Measurements from ENCODE around the gene ELOVL1.
"Not testable (repeated sequence)": the region's sequence is repeated elsewhere in the genome, so short reads cannot be mapped to it uniquely, and the experiment has no call there.

The ELOVL1 gene

DNA sequence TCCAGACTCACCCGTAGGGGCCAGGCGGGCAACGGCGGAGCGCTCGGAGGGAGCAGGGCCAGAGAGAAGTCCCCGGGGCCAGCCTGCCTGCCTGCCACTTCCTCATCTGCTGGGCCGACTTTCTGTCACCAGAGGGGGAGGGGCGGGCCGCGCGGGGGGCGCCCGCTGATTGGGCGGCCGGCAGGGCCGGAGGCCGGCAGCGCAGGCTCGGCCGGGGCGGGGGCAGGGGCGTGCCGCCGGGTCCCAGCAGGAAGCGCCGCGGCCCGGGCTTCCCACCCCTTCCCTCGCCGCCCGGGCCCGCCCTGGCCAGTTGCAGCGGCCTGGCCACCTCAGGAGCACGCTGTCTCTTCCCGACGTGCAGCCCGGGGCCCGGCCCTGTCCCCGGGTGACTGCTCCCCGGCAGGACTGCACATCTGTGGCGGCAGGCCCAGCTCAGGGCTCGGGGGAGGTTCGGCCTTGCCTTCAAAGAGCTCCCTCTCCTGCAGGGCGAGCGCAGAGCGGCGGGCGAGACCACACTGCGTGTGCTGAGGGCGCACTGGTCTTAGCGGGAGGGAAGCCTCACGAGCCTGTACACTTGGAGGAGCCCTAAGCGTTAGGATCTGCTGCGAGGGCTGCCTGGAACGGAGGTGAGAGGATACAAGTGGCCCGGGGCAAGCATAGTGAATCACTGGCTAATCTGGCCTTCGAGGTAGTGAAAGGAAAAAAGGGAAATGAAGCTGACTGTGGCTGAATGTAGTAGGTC, at the start of gene ELOVL1:
Gene ELOVL1, minus strand, starts transcription at position 108 of the 742 bp plus-strand sequence. CDS start 2,402 bp downstream, outside the sequence.
- Histone ChIP-seq H3K4me3 (ENCODE audit: low read depth, low read length) (peak within 1 kb of the TSS; percentile 73), H3K9ac (ENCODE audit: low read depth, low read length) (peak within 1 kb of the TSS; percentile 80), H3K9me3 (ENCODE audit: control insufficient read depth, insufficient read depth, low read length) (no peaks in the 10 kb centered on the region), H3K36me3 (ENCODE audit: control insufficient read depth, insufficient read depth, low read length) (peaks cover 25% of the 10 kb centered on the region), H3K27ac (ENCODE audit: low read depth, low read length) (peak within 1 kb of the TSS; percentile 94), H3K4me1 (ENCODE audit: control insufficient read depth, insufficient read depth, low read length) (peaks cover 20% of the 10 kb centered on the region), H3K27me3 (ENCODE audit: control insufficient read depth, insufficient read depth, low read length) (no peaks in the 10 kb centered on the region)

DNA sequence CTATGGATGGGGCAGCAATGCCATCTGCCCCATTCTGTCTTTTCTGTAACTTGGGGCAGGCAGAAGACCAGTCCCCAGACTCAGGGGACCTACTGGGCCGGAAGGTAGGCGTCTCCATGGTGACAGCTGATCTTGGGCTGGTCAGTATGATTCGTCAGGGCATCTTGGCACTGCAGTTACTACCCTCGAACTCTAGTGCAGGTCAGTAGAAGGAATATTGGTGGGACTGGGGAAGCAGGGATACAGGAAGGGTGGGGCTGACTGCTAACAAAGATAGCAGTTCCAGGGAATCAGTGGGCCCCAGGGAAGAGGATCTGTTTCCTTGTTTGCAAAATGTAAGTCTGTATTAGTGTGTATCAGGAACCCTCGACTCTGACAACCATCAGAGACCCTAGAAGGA, 48.1 kb upstream of the ELOVL1 start:
- H3K4me1 ChIP-seq (ENCODE audit: control insufficient read depth, insufficient read depth, low read length) = 0 out of 2 replicates have a peak, but pooled peaks cover 4% of the 10 kb centered on the region
- no peaks in the 10 kb centered on the region for H3K27me3 ChIP-seq (ENCODE audit: control insufficient read depth, insufficient read depth, low read length)
- H3K36me3 ChIP-seq (ENCODE audit: control insufficient read depth, insufficient read depth, low read length) = peaks cover 54% of the 10 kb centered on the region
- no peaks in the 10 kb centered on the region for H3K9me3 ChIP-seq (ENCODE audit: control insufficient read depth, insufficient read depth, low read length)
- no peak overlapping the region for H3K27ac ChIP-seq (ENCODE audit: low read depth, low read length)
- H3K4me3 ChIP-seq (ENCODE audit: low read depth, low read length) = no peak overlapping the region
- H3K9ac ChIP-seq (ENCODE audit: low read depth, low read length) = no peak overlapping the region

DNA sequence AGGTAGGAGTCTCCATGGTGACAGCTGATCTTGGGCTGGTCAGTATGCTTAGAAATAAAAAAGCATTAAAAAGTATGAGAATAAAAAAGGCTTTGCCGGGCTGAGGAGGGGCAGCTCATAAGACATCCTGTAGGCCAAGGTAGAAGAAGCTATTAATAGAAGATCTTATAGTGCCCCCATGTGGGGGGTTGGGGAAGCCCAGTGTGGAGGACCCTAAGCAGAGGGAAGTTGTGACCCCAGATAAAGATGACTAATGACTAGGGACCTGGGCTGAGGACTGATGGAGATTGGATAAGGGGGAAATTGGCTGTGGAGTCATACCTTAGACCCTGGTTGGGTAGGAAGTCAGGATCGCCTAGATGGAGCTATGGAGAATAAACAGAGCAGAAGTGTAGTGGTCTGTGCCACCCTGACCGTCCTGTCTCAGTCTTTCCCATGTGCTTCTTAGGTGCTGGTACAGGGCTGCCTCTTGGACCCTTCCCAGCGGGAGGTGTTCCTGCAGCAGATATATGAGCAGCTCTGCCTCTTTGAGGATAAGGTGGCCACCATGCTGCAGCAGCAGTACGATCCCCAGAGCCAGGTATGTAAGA, 46.9 kb upstream of the ELOVL1 start:
- H3K27ac ChIP-seq (ENCODE audit: low read depth, low read length) = no peak overlapping the region
- no peaks in the 10 kb centered on the region for H3K27me3 ChIP-seq (ENCODE audit: control insufficient read depth, insufficient read depth, low read length)
- H3K36me3 ChIP-seq (ENCODE audit: control insufficient read depth, insufficient read depth, low read length) = peaks cover 42% of the 10 kb centered on the region
- H3K4me1 ChIP-seq (ENCODE audit: control insufficient read depth, insufficient read depth, low read length) = 0 out of 2 replicates have a peak, but pooled peaks cover 4% of the 10 kb centered on the region
- H3K4me3 ChIP-seq (ENCODE audit: low read depth, low read length) = no peak overlapping the region
- no peaks in the 10 kb centered on the region for H3K9me3 ChIP-seq (ENCODE audit: control insufficient read depth, insufficient read depth, low read length)
- no peak overlapping the region for H3K9ac ChIP-seq (ENCODE audit: low read depth, low read length)

DNA sequence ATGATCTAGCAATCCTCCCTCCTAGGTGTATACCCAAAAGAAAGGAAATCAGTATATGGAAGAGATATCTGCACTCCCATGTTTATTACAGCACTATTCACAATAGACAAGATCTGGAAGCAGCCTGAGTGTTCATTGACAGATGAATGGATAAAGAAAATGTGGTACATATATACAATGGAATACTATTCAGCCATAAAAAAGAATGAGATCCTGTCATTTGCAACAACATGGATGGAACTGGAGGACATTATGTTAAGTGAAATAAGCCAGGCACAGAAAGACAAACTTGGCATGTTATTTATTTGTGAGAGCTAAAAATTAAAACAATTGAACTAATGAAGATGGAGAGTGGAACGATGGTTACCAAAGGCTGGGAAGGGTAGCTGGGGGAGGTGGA, 45.6 kb upstream of the ELOVL1 start:
- H3K4me1 ChIP-seq (ENCODE audit: control insufficient read depth, insufficient read depth, low read length); H3K4me3 ChIP-seq (ENCODE audit: low read depth, low read length); H3K9ac ChIP-seq (ENCODE audit: low read depth, low read length); H3K27ac ChIP-seq (ENCODE audit: low read depth, low read length); H3K27me3 ChIP-seq (ENCODE audit: control insufficient read depth, insufficient read depth, low read length); H3K9me3 ChIP-seq (ENCODE audit: control insufficient read depth, insufficient read depth, low read length): not testable (repeated sequence)
- peaks cover 30% of the 10 kb centered on the region for H3K36me3 ChIP-seq (ENCODE audit: control insufficient read depth, insufficient read depth, low read length)

DNA sequence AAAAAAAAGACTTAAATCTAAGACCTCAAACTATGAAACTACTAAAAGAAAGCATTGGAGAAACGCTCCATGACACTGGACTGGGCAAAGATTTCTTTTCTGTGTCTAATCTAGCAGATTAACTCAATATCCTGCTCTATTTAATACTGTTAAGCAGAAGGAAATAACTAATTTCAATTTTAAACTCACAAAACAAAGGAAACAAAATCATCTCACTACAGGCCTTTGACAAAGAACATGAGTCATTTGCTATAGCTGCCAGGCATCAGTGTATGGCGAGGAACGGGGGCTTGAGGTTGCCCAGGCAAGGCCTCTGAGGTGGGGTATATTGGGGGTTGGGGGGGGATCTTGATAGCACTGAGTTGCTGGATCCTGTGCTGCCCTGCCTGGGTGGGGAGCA, 42.8 kb upstream of the ELOVL1 start:
- peaks cover 15% of the 10 kb centered on the region for H3K36me3 ChIP-seq (ENCODE audit: control insufficient read depth, insufficient read depth, low read length)
- H3K27me3 ChIP-seq (ENCODE audit: control insufficient read depth, insufficient read depth, low read length) = no peaks in the 10 kb centered on the region
- H3K9me3 ChIP-seq (ENCODE audit: control insufficient read depth, insufficient read depth, low read length) = no peaks in the 10 kb centered on the region
- H3K4me3 ChIP-seq (ENCODE audit: low read depth, low read length) = no peak overlapping the region
- no peak overlapping the region for H3K27ac ChIP-seq (ENCODE audit: low read depth, low read length)
- H3K9ac ChIP-seq (ENCODE audit: low read depth, low read length) = no peak overlapping the region
- H3K4me1 ChIP-seq (ENCODE audit: control insufficient read depth, insufficient read depth, low read length) = no peaks in the 10 kb centered on the region

DNA sequence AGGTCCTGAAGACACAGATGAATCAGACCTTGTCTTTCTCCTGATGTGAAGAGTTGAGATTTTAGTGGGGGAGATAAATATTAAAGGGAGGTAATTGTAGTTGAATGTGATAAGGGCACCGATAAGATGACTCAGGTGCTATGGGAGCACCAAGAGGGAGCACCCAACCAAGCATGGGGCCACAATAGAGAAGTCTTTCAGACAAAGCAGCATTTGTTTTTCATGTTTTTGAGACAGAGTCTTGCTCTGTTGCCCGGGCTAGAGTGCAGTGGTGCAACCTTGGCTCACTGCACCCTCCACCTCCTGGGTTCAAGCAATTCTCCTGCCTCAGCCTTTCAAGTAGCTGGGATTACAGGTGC, 38.0 kb upstream of the ELOVL1 start:
- H3K4me3 ChIP-seq (ENCODE audit: low read depth, low read length) = no peak overlapping the region
- no peaks in the 10 kb centered on the region for H3K4me1 ChIP-seq (ENCODE audit: control insufficient read depth, insufficient read depth, low read length)
- H3K9ac ChIP-seq (ENCODE audit: low read depth, low read length) = no peak overlapping the region
- H3K36me3 ChIP-seq (ENCODE audit: control insufficient read depth, insufficient read depth, low read length) = peaks cover 31% of the 10 kb centered on the region
- H3K27me3 ChIP-seq (ENCODE audit: control insufficient read depth, insufficient read depth, low read length) = no peaks in the 10 kb centered on the region
- no peak overlapping the region for H3K27ac ChIP-seq (ENCODE audit: low read depth, low read length)
- no peaks in the 10 kb centered on the region for H3K9me3 ChIP-seq (ENCODE audit: control insufficient read depth, insufficient read depth, low read length)

DNA sequence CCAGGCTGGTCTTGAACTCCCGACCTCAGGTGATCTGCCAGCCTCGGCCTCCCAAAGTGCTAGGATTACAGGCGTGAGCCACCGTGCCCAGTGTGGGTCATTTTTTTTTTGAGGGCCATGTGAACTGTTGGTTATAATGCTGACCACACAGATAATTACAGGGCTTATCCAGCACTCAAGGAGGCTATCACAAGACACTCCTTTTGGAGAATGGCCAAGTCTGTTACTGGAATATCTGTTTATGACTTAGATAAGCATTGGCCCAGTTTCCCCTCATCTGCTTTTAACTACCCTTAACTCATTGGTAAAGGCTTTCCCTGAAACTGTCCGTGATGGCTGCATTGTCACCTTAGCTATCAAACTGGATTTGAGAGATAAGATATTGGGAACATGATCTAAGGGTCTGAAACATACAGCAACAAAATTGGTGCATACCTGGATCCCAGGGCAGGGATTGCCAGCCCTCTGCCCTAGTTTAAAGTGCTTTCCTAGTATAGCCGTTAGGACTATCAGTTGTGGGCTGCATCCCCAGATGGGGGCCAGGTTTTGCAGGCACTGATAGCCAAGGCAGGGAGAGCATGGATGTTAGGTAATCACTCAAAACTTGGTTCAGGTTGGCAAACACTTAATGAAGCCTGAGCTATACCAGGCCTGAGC, 37.5 kb upstream of the ELOVL1 start:
- Histone ChIP-seq H3K4me1 (ENCODE audit: control insufficient read depth, insufficient read depth, low read length) (no peaks in the 10 kb centered on the region), H3K27me3 (ENCODE audit: control insufficient read depth, insufficient read depth, low read length) (no peaks in the 10 kb centered on the region), H3K36me3 (ENCODE audit: control insufficient read depth, insufficient read depth, low read length) (peaks cover 31% of the 10 kb centered on the region), H3K4me3 (ENCODE audit: low read depth, low read length) (no peak overlapping the region), H3K9me3 (ENCODE audit: control insufficient read depth, insufficient read depth, low read length) (no peaks in the 10 kb centered on the region), H3K27ac (ENCODE audit: low read depth, low read length) (no peak overlapping the region), H3K9ac (ENCODE audit: low read depth, low read length) (no peak overlapping the region)

DNA sequence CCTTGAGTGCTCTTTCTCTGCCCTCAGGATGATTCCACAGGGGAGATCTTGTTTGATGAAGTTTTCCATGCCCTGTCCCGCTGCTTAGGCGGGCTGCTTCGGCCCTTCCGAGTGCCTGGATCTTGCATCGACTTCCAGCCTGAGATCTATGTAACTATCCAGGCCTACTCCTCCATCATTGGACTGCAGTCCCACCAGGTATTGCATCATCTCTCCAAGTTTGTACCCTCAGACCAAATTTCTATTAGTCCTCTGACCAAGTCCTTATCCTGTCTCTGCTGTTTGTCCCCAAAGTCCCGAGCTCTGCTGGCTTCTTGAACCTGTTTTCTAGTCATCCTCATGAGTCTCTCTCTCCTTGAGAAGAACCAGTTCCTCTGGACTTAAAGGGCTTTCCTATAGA, 36.5 kb upstream of the ELOVL1 start:
- Histone ChIP-seq H3K9me3 (ENCODE audit: control insufficient read depth, insufficient read depth, low read length) (no peaks in the 10 kb centered on the region), H3K4me3 (ENCODE audit: low read depth, low read length) (no peak overlapping the region), H3K36me3 (ENCODE audit: control insufficient read depth, insufficient read depth, low read length) (peaks cover 31% of the 10 kb centered on the region), H3K9ac (ENCODE audit: low read depth, low read length) (no peak overlapping the region), H3K27ac (ENCODE audit: low read depth, low read length) (no peak overlapping the region), H3K4me1 (ENCODE audit: control insufficient read depth, insufficient read depth, low read length) (no peaks in the 10 kb centered on the region), H3K27me3 (ENCODE audit: control insufficient read depth, insufficient read depth, low read length) (no peaks in the 10 kb centered on the region)

DNA sequence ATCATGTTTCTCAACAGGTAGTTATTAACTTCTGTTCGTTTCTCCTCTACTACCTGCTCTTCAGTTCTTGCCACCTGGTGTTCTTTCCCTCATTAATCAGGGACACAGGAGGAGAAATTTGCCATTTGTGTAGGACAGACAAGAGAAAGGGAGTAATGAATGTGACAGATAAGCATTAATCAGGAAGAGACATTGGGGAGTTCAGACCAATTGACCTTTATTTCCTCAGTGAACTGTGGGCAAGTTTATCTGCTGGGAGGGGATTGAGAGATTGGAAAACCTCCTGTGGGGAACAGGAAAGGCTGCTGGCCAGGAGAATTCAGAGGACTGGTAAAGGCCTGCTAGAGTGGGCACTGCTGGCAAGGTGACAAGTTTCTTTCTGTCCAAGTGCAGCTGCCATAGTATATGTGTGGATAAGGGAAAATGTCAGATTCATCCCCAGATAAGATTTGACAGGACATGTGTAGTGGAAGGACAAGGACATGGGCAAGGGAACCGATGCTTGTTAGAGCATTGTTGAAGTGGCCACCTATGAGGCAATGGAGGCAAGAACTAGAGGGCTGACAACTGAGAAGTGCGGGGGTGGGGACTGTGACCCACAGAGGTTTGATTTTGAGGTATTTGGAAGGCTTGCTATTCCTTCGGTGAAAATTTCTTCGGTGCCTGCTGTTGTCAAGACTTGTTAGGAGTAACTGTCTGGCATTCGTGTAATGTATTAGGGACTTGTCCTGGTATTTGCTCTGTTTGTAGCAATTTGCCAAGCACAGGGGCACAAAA, 34.5 kb upstream of the ELOVL1 start:
- Histone ChIP-seq H3K27me3 (ENCODE audit: control insufficient read depth, insufficient read depth, low read length) (no peaks in the 10 kb centered on the region), H3K9ac (ENCODE audit: low read depth, low read length) (no peak overlapping the region), H3K4me1 (ENCODE audit: control insufficient read depth, insufficient read depth, low read length) (no peaks in the 10 kb centered on the region), H3K27ac (ENCODE audit: low read depth, low read length) (no peak overlapping the region), H3K36me3 (ENCODE audit: control insufficient read depth, insufficient read depth, low read length) (peaks cover 30% of the 10 kb centered on the region), H3K9me3 (ENCODE audit: control insufficient read depth, insufficient read depth, low read length) (no peaks in the 10 kb centered on the region), H3K4me3 (ENCODE audit: low read depth, low read length) (no peak overlapping the region)

DNA sequence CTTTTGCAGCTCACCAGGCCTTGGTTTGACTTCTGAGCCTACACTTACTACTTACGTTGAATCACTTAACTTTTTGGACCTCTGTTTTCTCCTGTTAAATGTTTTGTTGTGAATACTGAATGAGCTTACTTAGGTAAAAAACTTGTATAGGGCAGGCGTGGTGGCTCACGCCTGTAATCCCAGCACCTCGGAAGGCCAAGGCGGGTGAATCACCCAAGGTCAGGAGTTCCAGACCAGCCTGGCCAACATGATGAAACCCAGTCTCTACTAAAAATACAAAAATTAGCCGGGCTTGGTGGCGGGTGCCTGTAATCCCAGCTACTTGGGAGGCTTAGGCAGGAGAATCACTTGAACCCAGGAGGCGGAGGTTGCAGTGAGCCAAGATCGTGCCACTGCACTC, 32.6 kb upstream of the ELOVL1 start:
- H3K4me3 ChIP-seq (ENCODE audit: low read depth, low read length) = not testable (repeated sequence)

More for the DNA sequence above, 32.6 kb upstream of the ELOVL1 start:
- H3K27me3 ChIP-seq (ENCODE audit: control insufficient read depth, insufficient read depth, low read length); H3K4me1 ChIP-seq (ENCODE audit: control insufficient read depth, insufficient read depth, low read length); H3K9me3 ChIP-seq (ENCODE audit: control insufficient read depth, insufficient read depth, low read length); H3K9ac ChIP-seq (ENCODE audit: low read depth, low read length); H3K27ac ChIP-seq (ENCODE audit: low read depth, low read length): not testable (repeated sequence)
- H3K36me3 ChIP-seq (ENCODE audit: control insufficient read depth, insufficient read depth, low read length) = peaks cover 18% of the 10 kb centered on the region

All from HUES48 (cell line).